Natural killer cell (primary cell): ENCODE data around the gene FCHO1. TPM values are rescaled to one million over a fixed set of nuclear protein-coding genes. Genes with fewer than 3 reads are reported as not detected.

Source experiments
- ATAC-seq, 3 donors: fragments of 150-1000 bp in 2 of 3; fragments of 200-7000 bp in 1 of 3; cut with Tn5 transposase; 1 replicate in 1 of 3; 2 replicates in 2 of 3; pipeline ENCODE4 v1.10.0; 2021; ENCODE audit warnings: mild to moderate bottlenecking in 2 of 3, moderate library complexity in 2 of 3
- DNase-seq, 2 donors: peaks; one replicate each; pipeline versions ENCODE4 v3.0.0 to v3.0.0-alpha.2; 2013 to 2021; ENCODE audit warnings: mixed read lengths in 1 of 2
- H3K27ac ChIP-seq: one replicate; pipeline ENCODE4 v1.5.1; 2013; ENCODE audit warnings: mild to moderate bottlenecking, low read length
- H3K27me3 ChIP-seq: one replicate; pipeline ENCODE4 v1.6.1; 2013; ENCODE audit warnings: low read length; ENCODE audit not compliant: control insufficient read depth, insufficient read depth
- H3K36me3 ChIP-seq: one replicate; pipeline ENCODE4 v1.6.1; 2013; ENCODE audit warnings: low read length; ENCODE audit not compliant: control insufficient read depth, insufficient read depth
- H3K4me1 ChIP-seq: one replicate; pipeline ENCODE4 v1.6.1; 2013; ENCODE audit warnings: low read length; ENCODE audit not compliant: control insufficient read depth, insufficient read depth
- H3K4me3 ChIP-seq: one replicate; pipeline ENCODE4 v1.5.1; 2013; ENCODE audit warnings: low read length
- H3K9me3 ChIP-seq: one replicate; pipeline ENCODE4 v1.6.1; 2013; ENCODE audit warnings: low read length; ENCODE audit not compliant: control insufficient read depth, insufficient read depth
- H3K27ac Mint-ChIP-seq, 2 donors: one replicate each; pipeline ENCODE4 v1.8.0; 2022; ENCODE audit warnings: mild to moderate bottlenecking in 2 of 2, mixed read lengths in 2 of 2, moderate library complexity in 1 of 2
- H3K27me3 Mint-ChIP-seq, 2 donors: one replicate each; pipeline ENCODE4 v1.8.0; 2022; ENCODE audit warnings: low read depth in 2 of 2, mixed read lengths in 2 of 2
- H3K36me3 Mint-ChIP-seq: one replicate; pipeline ENCODE4 v1.8.0; 2022; ENCODE audit warnings: mixed read lengths
- H3K4me1 Mint-ChIP-seq, 2 donors: one replicate each; pipeline ENCODE4 v1.8.0; 2022; ENCODE audit warnings: mixed read lengths in 2 of 2
- H3K4me3 Mint-ChIP-seq: one replicate; pipeline ENCODE4 v1.8.0; 2022; ENCODE audit warnings: mild to moderate bottlenecking, moderate library complexity, mixed read lengths
- H3K9me3 Mint-ChIP-seq, 2 donors: one replicate each; pipeline ENCODE4 v1.8.0; 2022; ENCODE audit warnings: mixed read lengths in 2 of 2
- WGBS: methylation state at CpG from one replicate; pipeline ENCODE4 v1.1.7; 2013; ENCODE audit warnings: missing lambda C conversion rate; ENCODE audit not compliant: insufficient coverage; 5-methylcytosine and 5-hydroxymethylcytosine counted together
- intact Hi-C: fragments of 100-400 bp; cut with micrococcal nuclease; formaldehyde crosslinking; loops from one replicate; pipeline ENCODE4 v1.14.2; 2022
- total RNA-seq, 4 donors: library from RNA; stranded (reverse); fragments of 120-200 nt in 1 of 4; gene quantifications; one replicate each; pipeline versions ENCODE4 v1.2.3 to v1.2.4, GENCODE V29; 2013 to 2022
- TF ChIP-seq, protein P1 (sequence below): fragments of 200-600 bp; IDR thresholded peaks from one replicate; pipeline ENCODE4 v1.8.0; 2022; ENCODE audit warnings: antibody characterized with exemption

FCHO1 gene
- total RNA-seq, 3 donors from 2014 or later (not counting 1 experiment from before 2014, with no cell fraction given), result 56.1 to 67.7 (median 66.5) TPM

DNA sequence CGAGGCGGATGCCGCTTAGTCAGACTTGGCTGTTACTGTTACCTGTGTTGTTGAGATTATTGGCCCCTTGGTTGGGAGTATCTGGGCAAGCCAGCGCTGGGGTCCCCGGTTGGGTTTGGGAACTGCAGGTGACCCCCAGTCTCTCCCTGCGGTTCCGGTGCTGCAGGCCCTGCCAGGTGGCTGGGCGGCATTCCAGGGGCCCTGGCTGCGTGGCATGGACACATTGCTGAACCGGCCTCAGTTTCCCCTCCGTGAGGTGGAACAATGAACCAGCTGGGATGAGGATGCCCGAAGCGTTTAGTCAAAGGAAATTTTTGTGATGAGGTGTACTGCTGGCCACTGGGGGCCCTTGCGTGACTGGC lies 44.2 kb downstream of the FCHO1 start:
- Mint-ChIP-seq H3K27ac (no peak overlapping the region), H3K4me3 (no peak overlapping the region), H3K4me1 (peaks cover 5 to 11% of the 10 kb centered on the region in 2 donors), H3K36me3 (no peaks in the 10 kb centered on the region), H3K9me3 (no peaks in the 10 kb centered on the region), H3K27me3 (peaks cover 13 to 23% of the 10 kb centered on the region in 2 donors)
- H3K9me3 ChIP-seq, result no peaks in the 10 kb centered on the region
- peaks cover 22% of the 10 kb centered on the region for H3K27me3 ChIP-seq
- H3K4me1 ChIP-seq, result peaks cover 26% of the 10 kb centered on the region
- H3K27ac ChIP-seq, result no peak overlapping the region
- H3K36me3 ChIP-seq, result no peaks in the 10 kb centered on the region
- whole genome bisulfite sequencing, result 60% methylated on average over 14 of the region's 14 CpGs
- TF ChIP-seq, protein P1, sequence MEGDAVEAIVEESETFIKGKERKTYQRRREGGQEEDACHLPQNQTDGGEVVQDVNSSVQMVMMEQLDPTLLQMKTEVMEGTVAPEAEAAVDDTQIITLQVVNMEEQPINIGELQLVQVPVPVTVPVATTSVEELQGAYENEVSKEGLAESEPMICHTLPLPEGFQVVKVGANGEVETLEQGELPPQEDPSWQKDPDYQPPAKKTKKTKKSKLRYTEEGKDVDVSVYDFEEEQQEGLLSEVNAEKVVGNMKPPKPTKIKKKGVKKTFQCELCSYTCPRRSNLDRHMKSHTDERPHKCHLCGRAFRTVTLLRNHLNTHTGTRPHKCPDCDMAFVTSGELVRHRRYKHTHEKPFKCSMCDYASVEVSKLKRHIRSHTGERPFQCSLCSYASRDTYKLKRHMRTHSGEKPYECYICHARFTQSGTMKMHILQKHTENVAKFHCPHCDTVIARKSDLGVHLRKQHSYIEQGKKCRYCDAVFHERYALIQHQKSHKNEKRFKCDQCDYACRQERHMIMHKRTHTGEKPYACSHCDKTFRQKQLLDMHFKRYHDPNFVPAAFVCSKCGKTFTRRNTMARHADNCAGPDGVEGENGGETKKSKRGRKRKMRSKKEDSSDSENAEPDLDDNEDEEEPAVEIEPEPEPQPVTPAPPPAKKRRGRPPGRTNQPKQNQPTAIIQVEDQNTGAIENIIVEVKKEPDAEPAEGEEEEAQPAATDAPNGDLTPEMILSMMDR, result no peak
- intact Hi-C loops, result no loop called here
- ATAC-seq (no peak), DNase-seq (no peak)
- no peak overlapping the region for H3K4me3 ChIP-seq

- H3K4me1 ChIP-seq, result peaks cover 24% of the 10 kb centered on the region
- peak in 1 of 3 donors; percentile 31 for ATAC-seq
- Mint-ChIP-seq H3K9me3 (no peaks in the 10 kb centered on the region), H3K4me1 (peaks cover 5 to 11% of the 10 kb centered on the region in 2 donors), H3K36me3 (no peaks in the 10 kb centered on the region), H3K4me3 (no peak overlapping the region), H3K27me3 (peaks cover 13 to 23% of the 10 kb centered on the region in 2 donors), H3K27ac (no peak overlapping the region)
- intact Hi-C loops, result no loop called here
- H3K9me3 ChIP-seq, result no peaks in the 10 kb centered on the region
- H3K27me3 ChIP-seq, result peaks cover 22% of the 10 kb centered on the region
- no peaks in the 10 kb centered on the region for H3K36me3 ChIP-seq
- no peak for DNase-seq
- TF ChIP-seq, protein P1, result no peak
- no peak overlapping the region for H3K27ac ChIP-seq
- H3K4me3 ChIP-seq, result no peak overlapping the region
- 75% methylated on average over 5 of the region's 6 CpGs for WGBS
Observed at GRCh38 chr19:17796013-17796837, 44.9 kb downstream of the FCHO1 start.

DNA sequence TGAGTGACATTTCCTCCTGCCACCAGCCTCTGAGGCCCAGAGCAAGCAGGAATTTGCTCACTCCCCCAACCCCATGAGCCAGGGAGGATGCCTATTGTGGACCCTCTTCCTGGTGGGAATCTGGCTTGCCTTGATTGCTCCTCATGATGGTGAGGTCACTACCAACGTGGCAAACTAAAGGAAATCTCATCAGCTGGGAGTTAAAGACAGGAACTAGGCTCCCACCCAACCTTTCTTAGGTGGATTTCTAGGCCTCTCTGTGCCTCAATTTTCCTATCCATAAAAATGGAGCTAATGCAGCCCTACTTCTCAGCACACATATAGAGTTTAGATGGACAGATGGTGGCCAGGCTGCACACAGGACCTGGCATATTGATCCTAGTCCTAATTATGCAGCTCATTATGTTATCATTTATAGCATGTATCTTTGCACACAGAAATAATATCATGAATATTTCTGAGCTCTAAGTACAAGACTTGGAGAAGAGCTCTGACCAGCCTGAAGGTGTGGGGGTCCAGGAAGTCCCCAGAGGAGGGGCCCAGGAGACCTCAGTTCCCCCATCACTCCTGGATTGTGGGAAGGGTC lies 45.7 kb downstream of the FCHO1 start:
- peaks cover 20% of the 10 kb centered on the region for H3K4me1 ChIP-seq
- H3K27me3 ChIP-seq, result peaks cover 22% of the 10 kb centered on the region
- Mint-ChIP-seq H3K4me3 (no peak overlapping the region), H3K4me1 (peaks cover 0 to 5% of the 10 kb centered on the region in 2 donors), H3K27ac (no peak overlapping the region), H3K27me3 (peaks cover 13 to 23% of the 10 kb centered on the region in 2 donors), H3K36me3 (no peaks in the 10 kb centered on the region), H3K9me3 (no peaks in the 10 kb centered on the region)
- H3K4me3 ChIP-seq, result no peak overlapping the region
- DNase-seq, result no peak
- H3K27ac ChIP-seq, result no peak overlapping the region
- intact Hi-C loops, result no loop called here
- no peaks in the 10 kb centered on the region for H3K9me3 ChIP-seq
- no peak for ATAC-seq
- H3K36me3 ChIP-seq, result no peaks in the 10 kb centered on the region
- TF ChIP-seq, protein P1, result no peak
- WGBS, result 75% methylated on average over 1 of the region's 1 CpG
